Embryonic facial prominence (tissue), 1 donor: ENCODE measurements around the gene ZNF565.
"Not testable (repeated sequence)": the region's sequence is repeated elsewhere in the genome, so short reads cannot be mapped to it uniquely, and the experiment has no call there.

Source experiments
- DNase-seq: peaks from one replicate; pipeline ENCODE4 v3.0.0-alpha.2; 2016; ENCODE audit errors: extremely low spot score

Gene ZNF565

DNA sequence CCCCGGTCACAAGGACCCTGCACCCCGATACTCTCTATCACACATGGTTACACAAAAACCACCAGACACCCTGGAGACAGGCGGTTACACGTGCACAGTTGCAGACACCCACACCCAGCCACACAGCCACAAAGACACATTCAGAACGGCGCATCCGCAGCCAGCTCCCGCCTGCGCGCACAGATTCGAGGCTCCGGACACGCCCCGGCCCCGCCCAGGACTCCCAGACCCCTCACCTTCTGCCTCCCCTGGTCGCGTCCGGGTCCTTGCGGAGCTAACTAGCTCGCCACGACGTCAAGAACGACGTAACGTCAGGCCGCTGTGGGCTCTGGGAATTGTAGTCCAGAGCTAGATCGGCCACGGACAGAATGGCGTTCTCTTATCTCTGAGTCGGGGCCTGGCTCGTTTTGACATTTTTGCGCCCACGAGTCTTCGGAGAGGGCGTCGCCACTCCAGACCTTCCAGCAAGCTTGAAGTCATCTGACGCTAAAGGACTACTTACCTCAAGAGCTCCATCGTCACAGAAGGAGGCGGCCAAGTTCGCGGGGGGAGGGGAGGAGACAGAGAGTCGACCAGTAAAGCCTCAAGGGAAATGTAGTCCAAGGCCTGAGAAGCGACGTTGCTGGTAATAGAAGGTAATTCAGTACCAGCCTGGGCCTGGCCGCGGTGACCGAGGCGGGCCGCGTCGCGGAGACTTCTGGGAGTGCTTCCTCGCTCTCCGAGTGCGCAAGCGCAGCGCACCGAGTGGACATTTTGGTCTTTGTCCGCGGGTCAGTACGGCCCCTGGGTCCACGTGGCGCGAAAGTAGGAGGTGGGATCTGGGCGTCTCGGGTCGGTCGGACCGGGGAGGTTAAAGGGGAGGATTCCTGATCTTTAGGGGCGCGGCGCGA is at the start of gene ZNF565, which contains the start of gene ZNF146:
Gene ZNF565 (minus strand): TSS at position 280 of the 890 bp plus-strand sequence. CDS start 12,680 bp downstream, outside the sequence.
Gene ZNF146 (plus strand): TSS at position 721 of the 890 bp plus-strand sequence. CDS start 21,335 bp downstream, outside the sequence.
- DNase-seq: peak; percentile 98

DNA sequence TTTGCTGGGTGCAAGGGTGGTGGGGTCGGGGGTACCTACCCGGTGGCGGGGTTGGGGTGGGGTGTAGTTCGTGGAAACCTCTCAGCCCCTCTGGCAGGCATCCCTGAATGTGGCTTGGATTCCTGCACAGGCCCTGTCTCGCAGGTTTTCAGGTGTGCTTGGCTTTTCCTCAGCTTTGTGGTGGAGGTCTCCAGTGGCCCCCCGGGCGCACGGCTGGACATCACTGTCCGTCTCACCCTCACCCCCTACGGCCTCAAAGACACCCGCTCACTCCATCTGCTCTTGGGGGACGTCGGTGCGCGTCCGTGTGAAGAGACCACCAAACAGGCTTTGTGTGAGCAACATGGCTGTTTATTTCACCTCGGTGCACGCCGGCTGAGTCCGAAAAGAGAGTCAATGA is 44.7 kb upstream of the ZNF565 start:
- no peak for DNase-seq

DNA sequence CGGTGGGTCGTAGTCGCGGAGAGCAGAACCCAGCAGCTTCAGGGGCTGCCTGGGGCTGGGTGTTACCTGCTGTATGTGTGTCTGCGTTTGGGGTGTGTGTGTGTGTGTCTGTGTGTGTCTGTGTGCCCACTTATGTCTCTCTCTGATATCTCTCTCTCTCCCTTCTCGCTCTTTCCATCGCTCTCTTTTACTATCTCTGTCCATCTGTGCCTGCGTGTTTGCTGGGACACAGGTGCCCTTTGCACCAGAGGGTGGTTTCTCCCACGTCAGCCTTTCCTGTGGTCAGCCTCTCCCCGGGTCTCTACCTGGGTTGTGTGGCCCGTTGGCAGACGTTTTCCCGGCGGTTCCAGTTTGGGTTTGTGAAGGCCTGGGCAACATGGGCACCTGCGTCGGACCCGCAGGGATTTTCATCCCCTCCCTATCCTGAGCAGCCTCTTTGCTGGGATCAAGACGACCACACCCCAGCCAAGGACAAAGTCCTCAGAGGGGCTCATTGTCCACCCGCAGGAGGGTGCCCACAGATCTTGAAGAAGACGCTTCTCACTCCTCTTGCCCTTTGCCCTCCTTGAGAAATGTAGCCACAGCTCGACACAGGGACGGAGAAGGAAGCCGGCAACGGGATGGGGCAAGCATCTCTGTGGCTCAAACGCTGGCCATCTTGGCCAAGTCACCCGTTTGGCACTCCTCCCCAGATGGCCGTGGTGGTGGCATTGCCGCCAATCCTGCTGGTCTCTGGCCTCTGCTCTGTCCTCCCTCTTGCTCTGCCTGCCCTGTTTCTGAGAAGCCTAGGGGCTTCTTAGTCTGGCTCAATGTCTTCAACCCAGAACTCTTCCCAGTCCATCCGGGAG is 43.8 kb upstream of the ZNF565 start:
- no peak for DNase-seq

DNA sequence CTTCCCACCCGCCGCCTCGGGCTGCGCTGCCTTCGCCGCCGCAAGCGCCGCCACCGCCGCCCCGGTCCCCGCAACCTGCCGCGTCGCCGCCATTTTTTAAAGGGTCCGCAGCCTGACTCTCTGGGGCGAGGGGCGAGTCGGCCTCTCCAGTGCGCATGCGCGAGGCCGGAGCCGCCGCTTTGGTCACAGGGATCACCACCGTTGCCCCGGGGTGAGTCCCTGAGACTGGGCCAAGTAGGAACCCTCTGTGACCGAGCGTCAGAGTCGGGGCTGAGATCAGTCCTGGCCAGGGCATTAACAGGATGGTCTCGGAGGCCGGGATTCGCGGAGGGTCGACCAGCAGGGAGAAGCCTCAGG is 43.0 kb upstream of the ZNF565 start:
- DNase-seq: no peak

DNA sequence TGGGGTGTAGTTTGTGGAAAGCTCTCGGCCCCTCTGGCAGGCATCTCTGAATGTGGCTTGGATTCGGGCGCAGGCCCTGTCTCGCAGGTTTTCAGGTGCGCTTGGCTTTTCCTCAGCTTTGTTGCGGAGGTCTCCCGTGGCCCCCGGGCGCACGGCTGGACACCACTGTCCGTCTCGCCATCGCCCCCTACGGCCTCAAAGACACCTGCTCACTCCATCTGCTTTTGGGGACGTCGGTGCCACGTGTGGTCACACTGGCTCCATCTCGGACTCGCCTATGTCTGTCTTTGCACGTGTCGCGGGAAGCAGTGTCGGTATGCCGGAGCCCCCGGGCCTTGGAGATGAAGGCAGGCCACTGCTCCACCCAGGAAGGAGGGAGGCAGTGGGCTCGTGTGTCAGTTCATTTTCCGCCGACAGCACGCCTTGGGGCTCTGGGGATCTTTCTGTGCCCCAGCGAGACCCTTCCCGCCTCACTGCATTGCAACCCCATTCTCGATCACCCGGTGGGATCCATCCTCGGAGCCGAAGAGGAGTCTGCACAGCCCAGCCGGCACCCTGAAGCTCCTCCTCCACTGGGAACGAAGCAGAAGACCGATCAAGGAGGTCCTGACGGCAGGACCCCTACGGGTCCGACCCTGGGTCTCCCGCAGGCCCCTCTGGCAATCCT is 42.5 kb upstream of the ZNF565 start:
- DNase-seq: no peak

- no peak for DNase-seq
These were observed 41.6 kb upstream of the ZNF565 start for GRCh38 chr19:36256064-36256463.

DNA sequence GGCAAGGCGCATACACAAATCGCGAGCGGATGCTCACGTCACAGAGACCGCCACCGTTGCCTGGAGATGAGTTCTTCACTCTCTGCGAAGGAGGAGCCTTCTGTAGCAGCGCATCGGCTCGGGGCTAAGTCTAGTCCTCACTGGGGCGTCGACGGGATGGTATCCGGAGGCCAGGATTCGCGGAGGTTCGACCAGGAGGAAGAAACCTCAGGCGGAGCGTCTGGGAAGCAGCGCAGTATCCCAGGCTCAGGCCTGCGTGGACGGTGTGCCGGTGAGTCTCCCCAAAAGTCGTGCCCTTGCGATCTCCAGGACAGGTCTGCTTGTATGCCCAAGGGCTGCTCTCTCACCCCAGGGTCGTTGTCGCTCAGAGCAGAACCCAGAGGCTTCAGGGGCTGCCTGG is 40.9 kb upstream of the ZNF565 start:
- no peak for DNase-seq

GRCh38 chr19:36254848-36255247 is 40.4 kb upstream of the ZNF565 start:
- no peak for DNase-seq

- DNase-seq: no peak
These were observed 37.6 kb upstream of the ZNF565 start for GRCh38 chr19:36252047-36252446.

DNA sequence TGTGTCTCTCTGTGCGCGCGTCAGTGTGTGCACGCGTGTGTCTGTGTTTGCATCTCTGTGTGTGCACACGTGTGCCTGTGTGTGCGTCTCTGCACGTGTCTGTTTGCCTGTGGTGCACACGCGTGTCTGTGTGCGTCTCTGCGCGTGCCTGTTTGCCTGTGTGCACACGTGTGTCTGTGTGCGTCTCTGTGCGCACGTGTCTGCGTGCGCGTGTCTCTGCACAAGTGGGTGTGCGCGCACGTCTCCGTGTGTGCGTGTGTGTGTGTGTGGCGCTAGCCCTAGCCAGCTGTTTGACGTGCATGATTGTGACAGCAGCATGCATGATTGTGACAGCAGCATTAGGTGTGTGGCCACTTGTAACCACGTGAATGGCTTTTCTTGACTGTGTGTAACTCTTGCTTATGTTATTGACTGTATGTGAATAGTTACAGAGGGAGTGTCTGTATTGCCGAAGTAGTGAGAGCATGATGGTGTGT is 31.6 kb upstream of the ZNF565 start:
- no peak for DNase-seq

- DNase-seq: no peak
These were observed 30.9 kb upstream of the ZNF565 start for GRCh38 chr19:36245210-36246005.

DNA sequence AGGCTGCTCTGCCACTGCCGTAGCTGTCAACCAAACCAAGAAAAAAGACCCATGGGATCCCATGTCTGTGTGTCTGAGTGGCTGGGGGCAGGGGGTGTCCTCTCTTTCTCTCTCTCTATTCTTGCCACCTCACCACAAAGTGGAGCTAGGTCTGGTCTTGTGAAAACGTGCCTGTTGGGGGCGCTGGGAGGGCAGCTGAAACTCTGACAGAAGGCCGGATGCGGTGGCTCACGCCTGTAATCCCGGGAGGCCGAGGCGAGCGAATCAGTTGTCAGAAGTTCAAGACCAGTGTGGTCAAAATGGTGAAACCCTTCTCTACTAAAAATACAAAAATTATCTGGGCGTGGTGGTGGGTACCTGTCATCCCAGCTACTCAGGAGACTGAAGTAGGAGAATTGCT is 29.6 kb upstream of the ZNF565 start:
- no peak for DNase-seq

- no peak for DNase-seq
These were observed 22.5 kb upstream of the ZNF565 start for GRCh38 chr19:36236946-36237310.

- DNase-seq: no peak
These were observed 22.0 kb upstream of the ZNF565 start for GRCh38 chr19:36236304-36236945.

- DNase-seq: not testable (repeated sequence)
These were observed 19.2 kb upstream of the ZNF565 start for GRCh38 chr19:36233626-36234025.

DNA sequence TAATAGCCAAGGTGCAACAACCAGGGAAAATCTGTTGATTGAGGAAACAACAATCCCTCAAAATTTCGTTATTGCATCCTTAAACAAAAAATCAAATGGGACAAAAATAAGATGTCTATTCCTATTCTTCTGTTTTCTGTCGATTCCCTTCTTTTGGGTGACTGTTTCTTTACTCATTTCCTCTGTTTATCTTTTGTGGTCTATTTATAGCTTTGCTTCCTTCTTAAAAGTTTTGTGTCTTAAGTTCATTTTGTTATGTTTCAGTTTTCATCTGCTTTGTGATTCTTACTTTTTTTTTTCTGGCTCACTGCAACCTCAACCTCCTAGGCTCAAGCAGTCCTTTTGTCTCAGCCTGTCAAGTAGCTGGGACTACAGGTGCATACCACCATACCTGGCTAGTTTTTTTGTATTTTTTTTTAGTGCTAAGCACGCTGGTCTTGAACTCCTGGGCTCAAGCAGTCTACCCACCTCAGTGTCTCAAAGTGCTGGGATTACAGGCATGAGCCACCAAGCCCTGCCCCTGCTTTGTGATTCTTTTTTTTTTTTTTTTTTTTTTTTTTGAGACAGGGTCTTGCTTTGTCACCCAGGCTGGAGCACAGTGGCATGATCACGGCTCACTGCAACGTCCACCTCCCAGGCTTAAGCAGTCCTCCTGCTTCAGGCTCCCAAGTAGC is 10.9 kb upstream of the ZNF565 start:
- no peak for DNase-seq

- DNase-seq: no peak
These were observed 8.0 kb upstream of the ZNF565 start for GRCh38 chr19:36222503-36222902.

DNA sequence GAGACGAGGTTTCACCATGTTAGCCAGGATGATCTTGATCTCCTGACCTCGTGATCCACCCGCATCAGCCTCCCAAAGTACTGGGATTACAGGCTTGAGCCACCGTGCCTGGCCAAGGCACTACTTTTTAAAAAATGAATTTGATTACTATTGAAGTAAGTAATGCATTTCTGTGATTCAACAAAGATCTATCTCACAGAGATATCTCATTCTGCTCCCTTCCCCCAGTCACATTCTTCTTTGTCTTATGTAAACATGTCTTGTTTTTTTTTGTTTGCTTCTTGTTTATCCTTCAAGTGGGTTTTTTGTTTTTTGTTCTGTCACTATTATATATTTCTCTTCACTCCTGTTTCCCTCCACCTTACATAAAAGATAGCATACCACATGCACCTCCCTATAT is 7.0 kb upstream of the ZNF565 start:
- no peak for DNase-seq

- DNase-seq: no peak
These were observed 1.0 kb upstream of the ZNF565 start for GRCh38 chr19:36215276-36216123.
